ENCODE data around the gene CEACAM6.
"Not testable (repeated sequence)": the region's sequence is repeated elsewhere in the genome, so short reads cannot be mapped to it uniquely, and the experiment has no call there.

The CEACAM6 gene

DNA sequence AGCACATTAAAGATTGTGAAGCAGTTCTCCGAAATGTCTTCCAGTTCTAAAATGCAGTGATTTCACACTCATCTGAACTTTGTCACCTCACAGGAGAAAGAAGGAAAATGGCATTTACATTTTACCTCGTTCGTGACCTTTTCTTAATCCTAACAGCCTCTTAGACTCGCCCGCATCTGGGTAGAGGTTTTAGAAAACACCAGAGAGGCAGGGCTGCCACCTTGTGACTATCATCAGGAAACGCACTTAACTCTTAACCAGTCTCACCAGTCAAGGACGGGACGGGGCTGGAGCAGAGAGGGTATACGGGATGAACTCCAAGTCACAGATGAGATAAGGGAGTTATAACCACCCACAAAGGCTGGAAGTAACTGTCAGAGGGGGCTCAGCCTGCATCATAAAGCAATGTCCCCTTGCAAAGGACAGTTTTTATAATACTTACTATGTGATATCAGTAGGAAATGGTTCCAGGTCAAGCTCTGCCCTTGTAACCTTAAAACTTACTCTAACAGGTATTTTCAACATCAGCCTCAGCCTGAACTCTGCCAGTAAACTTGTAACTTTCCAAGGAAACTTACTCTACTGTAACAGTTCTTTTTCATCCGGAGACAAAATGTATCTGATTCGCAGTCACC lies 8.6 kb upstream of the CEACAM6 start:
- peak; percentile 20 to 50 (median 24) for DNase-seq (ENCODE audit: low read depth in 2 of 3, low spot score in 1 of 3)

DNA sequence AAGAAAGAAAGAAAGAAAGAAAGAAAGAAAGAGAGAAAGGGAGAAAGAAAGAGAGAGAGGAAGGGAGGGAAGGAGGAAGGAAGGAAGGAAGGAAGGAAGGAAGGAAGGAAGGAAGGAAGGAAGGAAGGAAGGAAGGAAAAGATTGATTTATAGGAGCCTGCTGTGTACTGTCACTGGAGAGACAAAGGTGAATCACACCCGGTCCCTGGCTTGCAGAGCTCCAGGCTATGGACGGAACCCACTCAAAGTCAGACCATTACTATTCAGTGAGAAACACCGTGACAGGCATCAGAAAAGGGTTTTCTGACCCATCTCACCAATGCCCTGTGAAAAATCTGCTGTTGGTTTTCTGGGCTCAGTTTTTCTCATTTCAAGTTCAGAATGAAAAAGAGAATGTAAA lies 7.3 kb upstream of the CEACAM6 start:
- no peak for DNase-seq (ENCODE audit: low read depth in 2 of 3, low spot score in 1 of 3)

- DNase-seq (ENCODE audit: low read depth in 2 of 3, low spot score in 1 of 3), result not testable (repeated sequence)
These were observed 4.8 kb upstream of the CEACAM6 start for GRCh38 chr19:41750248-41751134.

DNA sequence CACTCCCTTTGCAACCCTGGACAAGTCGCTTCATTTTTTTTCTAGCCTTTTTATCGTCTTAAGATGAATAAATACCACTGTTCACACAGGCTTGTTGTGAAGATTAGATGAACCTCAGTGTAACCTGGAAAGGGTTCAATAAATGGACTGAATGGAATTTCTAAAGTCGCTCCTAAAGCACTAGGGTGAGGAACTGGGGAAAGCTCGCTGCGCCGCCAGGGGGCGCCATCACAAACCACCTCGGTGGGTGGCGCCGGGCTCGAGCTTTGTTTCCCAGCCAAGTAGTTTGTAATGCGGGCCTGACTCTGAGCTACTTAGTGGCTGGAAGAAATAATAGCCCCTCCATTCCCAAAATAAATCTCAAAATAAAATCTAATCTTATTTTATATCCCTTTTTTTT lies 2.2 kb upstream of the CEACAM6 start:
- DNase-seq (ENCODE audit: low read depth in 2 of 3, low spot score in 1 of 3), result peak; percentile 53 to 74 (median 69)

- DNase-seq (ENCODE audit: low read depth in 2 of 3, low spot score in 1 of 3), result peak; percentile 52 to 79 (median 63)
These were observed 1.3 kb upstream of the CEACAM6 start for GRCh38 chr19:41753936-41754529.

DNA sequence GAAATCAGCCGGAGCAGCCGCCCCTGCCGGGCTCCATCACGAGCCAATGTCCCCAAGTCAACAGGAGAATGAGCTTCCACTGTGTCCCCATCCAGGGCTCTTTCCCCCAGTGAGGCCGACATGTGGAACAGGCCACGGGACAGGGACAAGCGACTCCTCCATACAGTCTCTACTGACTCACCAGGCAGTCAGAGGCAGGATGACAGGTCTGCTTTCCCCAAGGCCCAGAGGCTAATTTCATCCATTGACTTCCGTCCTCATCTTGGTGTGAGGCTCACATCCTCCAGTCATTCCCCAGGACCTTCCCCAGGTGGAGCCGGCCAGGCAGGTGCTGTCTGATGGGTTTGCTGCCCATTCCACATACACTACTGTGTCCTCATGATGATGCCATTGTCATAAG lies 3.5 kb downstream of the CEACAM6 start:
- no peak for DNase-seq (ENCODE audit: low read depth in 2 of 3, low spot score in 1 of 3)

DNA sequence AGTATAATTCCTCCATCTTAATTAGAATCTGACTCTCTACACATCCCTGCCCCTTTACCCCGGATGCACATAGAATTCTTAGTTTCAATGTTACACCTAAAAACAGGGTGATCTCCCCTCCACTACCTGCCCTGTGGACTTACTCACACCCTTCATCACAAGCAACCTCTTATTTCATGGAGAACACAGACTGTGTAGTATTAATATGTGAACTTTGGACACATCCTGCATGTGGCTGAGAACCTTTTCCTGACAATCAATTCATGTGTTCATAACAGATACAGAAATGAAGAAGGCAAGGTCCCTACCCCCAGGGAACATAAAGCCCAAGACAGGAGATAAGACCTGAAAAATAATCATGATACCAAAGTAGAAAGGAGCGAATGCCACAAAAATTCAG lies 11.8 kb downstream of the CEACAM6 start:
- DNase-seq (ENCODE audit: low read depth in 2 of 3, low spot score in 1 of 3), result no peak

- DNase-seq (ENCODE audit: low read depth in 2 of 3, low spot score in 1 of 3), result not testable (repeated sequence)
These were observed 12.8 kb downstream of the CEACAM6 start for GRCh38 chr19:41768105-41768504.

DNA sequence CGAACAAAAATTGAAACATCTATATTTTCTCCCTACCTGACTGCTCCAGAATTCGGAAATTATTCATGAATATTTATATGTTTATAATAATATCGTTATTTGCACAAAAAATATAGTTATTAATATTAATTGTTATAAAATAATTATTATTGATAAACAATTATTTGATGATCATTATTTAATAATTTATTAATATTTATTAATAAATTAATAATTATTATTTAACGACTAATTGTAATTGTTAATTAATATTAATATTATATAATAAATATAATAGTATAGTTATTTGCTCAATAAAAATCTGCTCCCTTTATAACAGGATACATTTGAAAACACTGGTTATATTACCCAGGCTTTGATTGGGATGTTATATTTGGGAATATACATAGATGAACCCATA lies 14.3 kb downstream of the CEACAM6 start:
- DNase-seq (ENCODE audit: low read depth in 2 of 3, low spot score in 1 of 3), result no peak

DNA sequence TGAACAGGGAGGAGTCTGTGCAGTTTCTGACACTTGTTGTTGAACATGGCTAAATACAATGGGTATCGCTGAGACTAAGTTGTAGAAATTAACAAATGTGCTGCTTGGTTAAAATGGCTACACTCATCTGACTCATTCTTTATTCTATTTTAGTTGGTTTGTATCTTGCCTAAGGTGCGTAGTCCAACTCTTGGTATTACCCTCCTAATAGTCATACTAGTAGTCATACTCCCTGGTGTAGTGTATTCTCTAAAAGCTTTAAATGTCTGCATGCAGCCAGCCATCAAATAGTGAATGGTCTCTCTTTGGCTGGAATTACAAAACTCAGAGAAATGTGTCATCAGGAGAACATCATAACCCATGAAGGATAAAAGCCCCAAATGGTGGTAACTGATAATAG lies 16.1 kb downstream of the CEACAM6 start:
- DNase-seq (ENCODE audit: low read depth in 2 of 3, low spot score in 1 of 3), result no peak

- peak; percentile 16 to 37 (median 36) for DNase-seq (ENCODE audit: low read depth in 2 of 3, low spot score in 1 of 3)
These were observed 19.2 kb downstream of the CEACAM6 start for GRCh38 chr19:41774515-41774980.

GRCh38 chr19:41776700-41777099 lies 21.4 kb downstream of the CEACAM6 start:
- no peak for DNase-seq (ENCODE audit: low read depth in 2 of 3, low spot score in 1 of 3)

DNA sequence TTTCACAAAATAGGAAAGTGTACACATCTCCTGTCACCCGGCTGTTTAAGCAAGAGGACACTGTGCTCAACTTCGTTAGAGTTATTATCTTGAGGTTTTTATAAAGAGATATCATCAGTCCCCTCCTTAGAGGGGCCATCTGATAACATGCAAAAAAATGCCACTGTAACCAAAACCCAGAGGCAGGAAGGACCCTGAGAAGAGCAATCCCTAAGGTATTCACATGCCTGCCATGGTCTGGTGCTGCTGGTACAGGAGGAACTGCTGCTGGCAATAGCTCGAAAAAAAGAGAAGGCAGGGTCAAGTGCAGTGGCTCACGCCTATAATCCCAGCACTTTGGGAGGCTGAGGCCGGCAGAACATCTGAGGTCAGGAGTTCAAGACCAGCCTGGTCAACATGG lies 28.3 kb downstream of the CEACAM6 start:
- DNase-seq (ENCODE audit: low read depth in 2 of 3, low spot score in 1 of 3), result no peak

- DNase-seq (ENCODE audit: low read depth in 2 of 3, low spot score in 1 of 3), result no peak
These were observed 29.0 kb downstream of the CEACAM6 start for GRCh38 chr19:41784312-41784711.

DNA sequence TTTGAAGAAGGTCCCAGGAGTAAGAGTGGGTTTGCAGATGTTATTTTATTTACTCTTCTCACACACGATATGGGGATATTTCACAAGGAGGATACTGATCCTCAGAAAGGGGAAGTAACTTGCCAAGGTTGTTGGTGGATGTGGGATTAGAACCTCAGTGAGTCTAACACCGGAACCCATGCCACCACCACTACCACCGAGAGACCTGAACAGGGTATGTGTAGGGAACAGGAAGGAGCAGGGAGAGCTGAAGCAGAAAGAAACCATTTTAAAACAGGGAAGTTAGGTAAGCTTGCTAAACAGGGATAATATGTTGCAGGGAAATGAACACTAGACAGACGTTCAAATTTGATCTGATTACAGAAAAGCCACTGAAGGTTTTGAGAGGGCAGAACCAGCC lies 29.4 kb downstream of the CEACAM6 start:
- no peak for DNase-seq (ENCODE audit: low read depth in 2 of 3, low spot score in 1 of 3)

DNA sequence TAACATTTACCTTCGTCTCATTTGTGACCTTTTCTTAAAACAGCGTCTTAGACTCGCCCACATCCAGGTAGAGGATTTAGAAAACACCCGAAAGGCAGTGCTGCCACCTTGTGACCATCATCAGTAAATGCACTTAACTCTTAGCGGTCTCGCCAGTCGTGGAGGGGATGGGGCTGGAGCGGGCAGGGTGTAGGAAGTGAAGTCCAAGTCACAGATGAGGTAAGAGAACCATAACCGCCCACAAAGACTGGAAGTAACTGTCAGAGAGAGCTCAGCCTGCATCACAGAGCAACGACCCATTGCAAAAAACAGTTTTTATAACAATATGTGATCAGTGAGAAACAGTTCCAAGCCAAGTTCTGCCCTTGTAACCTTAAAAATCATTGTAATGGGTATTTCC lies 30.3 kb downstream of the CEACAM6 start:
- peak; percentile 49 to 64 (median 50) for DNase-seq (ENCODE audit: low read depth in 2 of 3, low spot score in 1 of 3)

DNA sequence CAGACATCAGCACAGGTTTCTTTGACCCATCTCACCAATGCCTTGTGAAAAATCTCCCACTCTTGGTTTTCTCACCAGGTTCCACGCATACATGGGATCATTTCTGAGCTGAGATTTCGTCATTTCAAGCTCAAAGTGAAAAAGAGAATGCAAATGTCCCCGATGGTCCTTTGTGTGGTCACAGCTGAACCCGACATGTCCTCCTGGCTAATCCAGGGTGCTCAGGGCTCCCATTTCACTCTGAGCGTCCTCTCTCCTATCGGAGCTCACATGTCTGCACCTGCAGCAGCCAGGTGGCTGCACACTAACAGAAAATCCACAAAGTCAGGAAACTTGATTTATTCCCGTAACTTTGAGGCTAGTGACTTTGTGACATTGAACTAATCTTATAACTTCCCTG lies 31.7 kb downstream of the CEACAM6 start:
- DNase-seq (ENCODE audit: low read depth in 2 of 3, low spot score in 1 of 3), result no peak

DNA sequence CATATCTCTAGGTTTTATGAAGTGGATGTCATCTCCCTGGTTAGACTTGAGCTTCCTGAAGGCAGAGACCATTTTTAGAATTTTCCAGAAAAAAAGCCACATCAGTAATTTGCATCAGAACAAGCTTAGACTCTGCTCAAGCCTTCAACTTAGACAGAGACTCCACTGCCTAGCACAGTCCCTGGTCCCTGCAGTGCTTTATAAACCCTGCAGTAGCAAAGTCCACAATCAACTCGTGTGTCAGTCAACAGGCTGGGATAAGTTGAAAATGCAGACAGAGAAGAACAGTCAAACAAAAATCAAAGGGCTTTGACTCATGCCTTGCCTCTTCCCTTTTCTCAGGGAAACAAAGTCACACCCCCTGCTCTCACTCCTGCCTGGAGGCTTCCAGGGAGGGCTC lies 33.2 kb downstream of the CEACAM6 start:
- not testable (repeated sequence) for DNase-seq (ENCODE audit: low read depth in 2 of 3, low spot score in 1 of 3)

- DNase-seq (ENCODE audit: low read depth in 2 of 3, low spot score in 1 of 3), result not testable (repeated sequence)
These were observed 33.7 kb downstream of the CEACAM6 start for GRCh38 chr19:41789053-41789452.

- peak; percentile 11 to 54 (median 41) for DNase-seq (ENCODE audit: low read depth in 2 of 3, low spot score in 1 of 3)
These were observed 37.4 kb downstream of the CEACAM6 start for GRCh38 chr19:41792513-41793413.

GRCh38 chr19:41793414-41793727 lies 38.0 kb downstream of the CEACAM6 start:
- no peak for DNase-seq (ENCODE audit: low read depth in 2 of 3, low spot score in 1 of 3)

All from stimulated activated CD4-positive, alpha-beta T cell treated with anti-CD3 and anti-CD28 coated beads, Interleukin-12 subunit alpha, Interleukin-12 subunit beta, amount 100 ng/mL, for 48 hours (primary cell).